HEK293 (cell line): ENCODE measurements around the gene METTL22.

Source experiments
- MYNN ChIP-seq: fragments of 450-650 bp; formaldehyde crosslinking; IDR thresholded peaks from 2 replicates; pipeline ENCODE4 v1.5.1; 2016; ENCODE audit warnings: missing biosample characterization, missing genetic modification characterization, borderline replicate concordance
- YY1 ChIP-seq: fragments of 450-650 bp; formaldehyde crosslinking; IDR thresholded peaks from 2 replicates; pipeline ENCODE4 v1.5.1; 2018; ENCODE audit warnings: missing biosample characterization, missing genetic modification characterization
- ZFP3 ChIP-seq: fragments of 450-650 bp; formaldehyde crosslinking; IDR thresholded peaks from 2 replicates; pipeline ENCODE4 v1.5.1; 2016; ENCODE audit warnings: low read depth, missing biosample characterization, missing genetic modification characterization
- ZNF335 ChIP-seq: fragments of 450-650 bp; formaldehyde crosslinking; conservative IDR thresholded peaks from 2 replicates; pipeline ENCODE4 v1.5.1; 2016; ENCODE audit warnings: missing biosample characterization, missing genetic modification characterization
- TF ChIP-seq, protein P1 (sequence below): fragments of 450-650 bp; formaldehyde crosslinking; IDR thresholded peaks from 2 replicates; pipeline ENCODE4 v1.5.1; 2016; ENCODE audit warnings: missing biosample characterization, missing genetic modification characterization

DNA sequence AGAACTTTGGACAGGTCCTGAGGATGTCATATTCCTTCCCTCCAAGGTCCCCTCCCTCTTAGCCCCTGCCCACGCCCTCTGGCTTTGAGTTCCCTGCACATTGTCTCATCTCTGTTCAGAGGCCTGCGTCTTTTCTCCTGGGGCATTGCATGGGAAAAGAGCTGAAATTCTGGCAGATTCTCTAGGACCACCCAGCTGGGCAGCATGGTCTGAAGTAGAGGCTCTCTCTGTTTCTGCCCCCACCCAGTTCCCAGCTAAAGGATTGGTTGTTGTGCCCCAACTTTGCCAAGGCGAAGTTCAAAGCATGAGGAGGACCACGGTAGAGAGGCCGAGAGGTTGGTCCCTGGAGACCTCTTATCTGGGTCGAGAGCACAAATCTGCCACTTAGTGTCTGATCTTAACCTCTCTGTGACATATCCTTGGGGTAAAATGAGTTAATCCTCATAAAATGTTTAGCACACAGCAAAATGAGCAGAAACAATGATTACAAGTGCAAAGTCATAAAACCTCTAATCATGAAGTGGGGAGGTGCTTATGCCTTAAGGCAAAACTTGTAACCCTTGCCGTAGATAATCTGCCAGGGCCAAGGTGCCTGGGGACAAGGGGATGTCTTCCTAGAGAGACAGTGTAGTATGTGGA lies 55.4 kb downstream of the METTL22 start:
- no peak for TF ChIP-seq ZNF335 (tag by site-specific recombination)
- no peak for TF ChIP-seq YY1 (tag by site-specific recombination)
- no peak for TF ChIP-seq MYNN (tag by site-specific recombination)
- TF ChIP-seq, protein P1, sequence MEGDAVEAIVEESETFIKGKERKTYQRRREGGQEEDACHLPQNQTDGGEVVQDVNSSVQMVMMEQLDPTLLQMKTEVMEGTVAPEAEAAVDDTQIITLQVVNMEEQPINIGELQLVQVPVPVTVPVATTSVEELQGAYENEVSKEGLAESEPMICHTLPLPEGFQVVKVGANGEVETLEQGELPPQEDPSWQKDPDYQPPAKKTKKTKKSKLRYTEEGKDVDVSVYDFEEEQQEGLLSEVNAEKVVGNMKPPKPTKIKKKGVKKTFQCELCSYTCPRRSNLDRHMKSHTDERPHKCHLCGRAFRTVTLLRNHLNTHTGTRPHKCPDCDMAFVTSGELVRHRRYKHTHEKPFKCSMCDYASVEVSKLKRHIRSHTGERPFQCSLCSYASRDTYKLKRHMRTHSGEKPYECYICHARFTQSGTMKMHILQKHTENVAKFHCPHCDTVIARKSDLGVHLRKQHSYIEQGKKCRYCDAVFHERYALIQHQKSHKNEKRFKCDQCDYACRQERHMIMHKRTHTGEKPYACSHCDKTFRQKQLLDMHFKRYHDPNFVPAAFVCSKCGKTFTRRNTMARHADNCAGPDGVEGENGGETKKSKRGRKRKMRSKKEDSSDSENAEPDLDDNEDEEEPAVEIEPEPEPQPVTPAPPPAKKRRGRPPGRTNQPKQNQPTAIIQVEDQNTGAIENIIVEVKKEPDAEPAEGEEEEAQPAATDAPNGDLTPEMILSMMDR (tag by site-specific recombination) = no peak
- TF ChIP-seq ZFP3 (tag by site-specific recombination) = no peak
